HCT116 (cell line): ENCODE data around the gene CD300LB. TPM values are rescaled to one million over a fixed set of nuclear protein-coding genes. Genes with fewer than 3 reads are reported as not detected.

Experiments
- ATAC-seq: fragments of 200-7000 bp; cut with Tn5 transposase; 2 replicates; pipeline ENCODE4 v1.9.1; 2020; ENCODE audit warnings: mild to moderate bottlenecking, moderate library complexity
- BruUV-seq: library from RNA; stranded (reverse); fragments of 400-500 nt; replicated peaks from 2 replicates; lab custom pipeline; 2021; lab: Mats Ljungman, UMichigan
- CTCF ChIA-PET: fragments of 300-600 bp; sonication (Branson Sonifier 250); formaldehyde crosslinking; loops from one replicate; lab custom pipeline; 2021; ENCODE audit warnings: antibody characterized with exemption; lab: Charles Lee
- POLR2A ChIA-PET: fragments of 300-600, 350-600 bp; sonication (Branson Sonifier 250); formaldehyde crosslinking; loops from one replicate; lab custom pipeline; 2021; ENCODE audit warnings: antibody characterized with exemption; lab: Charles Lee
- RAD21 ChIA-PET, 2 experiments: fragments of 300-600 bp; sonication (Branson Sonifier 250); formaldehyde crosslinking; loops; one replicate each; lab custom pipeline; 2023; ENCODE audit warnings: low total read pairs in 2 of 2; ENCODE audit not compliant: uncharacterized antibody in 2 of 2, unreplicated experiment in 2 of 2, low non-redundant PET in 1 of 2; lab: Charles Lee
- DNase-seq: peaks from one replicate; pipeline ENCODE4 v3.0.0-alpha.2; 2010; ENCODE audit warnings: low read depth, low spot score
- H2AFZ ChIP-seq: fragments of 200-600 bp; shearing (Covaris generic), sonication (generic); 2 replicates; pipeline ENCODE4 v1.6.1; 2017; ENCODE audit warnings: low read depth, mixed run types, mixed read lengths, antibody characterized with exemption, low read length; ENCODE audit not compliant: poor library complexity, severe bottlenecking
- H3K27ac ChIP-seq: 2 replicates; pipeline ENCODE4 v1.5.1; 2012; ENCODE audit warnings: low read depth, low read length
- H3K27me3 ChIP-seq: fragments of 200-600 bp; sonication (generic); 2 replicates; pipeline ENCODE4 v1.6.1; 2016; ENCODE audit warnings: mixed run types, low read length, mixed read lengths; ENCODE audit not compliant: insufficient read depth
- H3K36me3 ChIP-seq, 2 experiments: fragments of 200-500 bp in 1 of 2; fragments of 200-600 bp in 1 of 2; sonication (Bioruptor generic) in 1 of 2; sonication (generic) in 1 of 2; 2 replicates each; pipeline versions ENCODE4 v1.5.1 to v1.6.1; 2014 to 2016; ENCODE audit warnings: low read length in 2 of 2, inconsistent platforms in 1 of 2, mixed read lengths in 1 of 2, mixed run types in 1 of 2; ENCODE audit not compliant: insufficient read depth in 2 of 2, control insufficient read depth in 1 of 2
- H3K4me1 ChIP-seq, 2 experiments: fragments of 200-600 bp in 1 of 2; sonication (generic) in 1 of 2; 2 replicates each; pipeline versions ENCODE4 v1.5.1 to v1.6.1; 2012 to 2017; ENCODE audit warnings: low read length in 2 of 2, inconsistent platforms in 1 of 2, mild to moderate bottlenecking in 1 of 2, mixed read lengths in 1 of 2, mixed run types in 1 of 2, moderate library complexity in 1 of 2; ENCODE audit not compliant: insufficient read depth in 2 of 2, control insufficient read depth in 1 of 2
- H3K4me2 ChIP-seq: fragments of 200-600 bp; sonication (generic); 2 replicates; pipeline ENCODE4 v1.6.1; 2017; ENCODE audit warnings: mixed run types, low read length, mixed read lengths
- H3K4me3 ChIP-seq, 2 experiments: fragments of 200-600 bp in 1 of 2; sonication (generic) in 1 of 2; replicated peaks in 1 of 2; 2 replicates each; pipeline ENCODE4 v1.5.1; 2011 to 2016; ENCODE audit warnings: low read length in 2 of 2, control low read depth in 1 of 2, low read depth in 1 of 2, mild to moderate bottlenecking in 1 of 2, mixed read lengths in 1 of 2, mixed run types in 1 of 2
- H3K79me2 ChIP-seq: fragments of 200-600 bp; sonication (generic); 2 replicates; pipeline ENCODE4 v1.6.1; 2017; ENCODE audit warnings: mild to moderate bottlenecking, mixed run types, low read length, moderate library complexity, mixed read lengths; ENCODE audit not compliant: insufficient read depth
- H3K9ac ChIP-seq: fragments of 200-600 bp; sonication (generic); 2 replicates; pipeline ENCODE4 v1.6.1; 2016; ENCODE audit warnings: low read length, mixed read lengths
- H3K9me2 ChIP-seq: fragments of 200-600 bp; sonication (generic), shearing (Covaris generic); 2 replicates; pipeline ENCODE4 v1.6.1; 2017; ENCODE audit warnings: mixed run types, mild to moderate bottlenecking, moderate library complexity; ENCODE audit not compliant: insufficient read depth
- H3K9me3 ChIP-seq, 2 experiments: fragments of 200-500 bp in 1 of 2; fragments of 200-600 bp in 1 of 2; sonication (Bioruptor generic) in 1 of 2; sonication (generic) in 1 of 2; 2 replicates each; pipeline ENCODE4 v1.6.1; 2014 to 2017; ENCODE audit warnings: low read length in 2 of 2, mixed read lengths in 2 of 2, inconsistent platforms in 1 of 2, low read depth in 1 of 2, mild to moderate bottlenecking in 1 of 2, mixed run types in 1 of 2, moderate library complexity in 1 of 2; ENCODE audit not compliant: control insufficient read depth in 1 of 2, insufficient read depth in 1 of 2
- H4K20me1 ChIP-seq: fragments of 200-600 bp; sonication (generic), shearing (Covaris generic); 2 replicates; pipeline ENCODE4 v1.6.1; 2017; ENCODE audit warnings: mixed run types, mild to moderate bottlenecking, moderate library complexity; ENCODE audit not compliant: insufficient read depth
- EGR1 ChIP-seq: IDR thresholded peaks from 2 replicates; pipeline ENCODE4 v1.6.1; 2012; ENCODE audit warnings: low read depth
- ELF1 ChIP-seq: IDR thresholded peaks from 2 replicates; pipeline ENCODE4 v1.6.1; 2012; ENCODE audit warnings: low read depth, borderline replicate concordance
- EZH2 ChIP-seq: fragments of 200-600 bp; sonication (generic); IDR thresholded peaks from 2 replicates; pipeline ENCODE4 v1.6.1; 2017; ENCODE audit warnings: antibody characterized with exemption, mixed run types
- EZH2phosphoT487 ChIP-seq: fragments of 200-600 bp; IDR thresholded peaks from 2 replicates; pipeline ENCODE4 v1.6.1; 2018; ENCODE audit warnings: antibody characterized with exemption, borderline replicate concordance
- FOSL1 ChIP-seq: IDR thresholded peaks from 2 replicates; pipeline ENCODE4 v1.6.1; 2012; ENCODE audit warnings: low read depth
- POLR2A ChIP-seq: IDR thresholded peaks from 2 replicates; pipeline ENCODE4 v1.7.0; 2011; ENCODE audit warnings: borderline replicate concordance; ENCODE audit not compliant: insufficient read depth, insufficient read length; ENCODE audit errors: extremely low read depth
- RAD21 ChIP-seq: IDR thresholded peaks from 2 replicates; pipeline ENCODE4 v1.6.1; 2012; ENCODE audit warnings: low read depth, mild to moderate bottlenecking
- REST ChIP-seq: IDR thresholded peaks from 2 replicates; pipeline ENCODE4 v1.6.1; 2012; ENCODE audit warnings: low read depth
- SIN3A ChIP-seq: IDR thresholded peaks from 2 replicates; pipeline ENCODE4 v1.6.1; 2012; ENCODE audit warnings: low read depth
- ZNF274 ChIP-seq: fragments of 200-500 bp; sonication (Bioruptor generic); IDR thresholded peaks from 2 replicates; pipeline ENCODE4 v1.6.1; 2014; ENCODE audit warnings: mild to moderate bottlenecking, low read depth, low read length, inconsistent platforms
- intact Hi-C: fragments of 100-400 bp; cut with micrococcal nuclease; formaldehyde crosslinking; loops from 2 replicates; pipeline ENCODE4 v1.10.0; 2022
- total RNA-seq: library from RNA; stranded (reverse); gene quantifications from one replicate; pipeline ENCODE4 v1.2.1, GENCODE V29; 2021; ENCODE audit not compliant: unreplicated experiment
- TF ChIP-seq, protein P1 (sequence below): IDR thresholded peaks from 2 replicates; pipeline ENCODE4 v1.6.1; 2012

The CD300LB gene
- total RNA-seq, 1 experiment from 2014 or later = not detected

GRCh38 chr17:74536890-74537289 is 5.6 kb upstream of the CD300LB start (continued):
- no peak for TF ChIP-seq REST

DNA sequence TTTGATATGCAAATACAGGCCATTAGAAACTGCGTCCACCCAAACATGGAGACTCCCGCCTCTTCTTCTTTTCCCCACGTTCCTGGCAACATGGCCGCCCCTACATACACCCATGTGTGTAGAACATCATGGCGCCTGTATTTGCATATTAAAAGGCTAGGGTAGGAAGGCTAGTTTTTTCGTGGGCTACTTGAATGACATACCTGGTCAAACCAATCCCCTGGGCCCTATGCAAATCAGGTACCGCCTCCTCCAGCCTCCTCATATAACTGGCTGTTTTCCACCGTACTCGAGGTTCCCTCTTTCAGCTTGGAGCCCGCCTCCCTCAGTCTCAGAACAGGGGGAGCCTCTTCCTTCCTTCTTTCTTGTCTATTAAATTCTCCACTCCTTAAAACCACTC is 840 bp upstream of the CD300LB start:
- Histone ChIP-seq H3K36me3 (no peaks in the 10 kb centered on the region), H2AFZ (peak overlapping the region; percentile 86), H3K9me3 (no peaks in the 10 kb centered on the region), H4K20me1 (no peaks in the 10 kb centered on the region), H3K4me2 (no peak overlapping the region), H3K9ac (no peak overlapping the region), H3K27ac (no peak overlapping the region), H3K4me1 (no peaks in the 10 kb centered on the region), H3K4me3 (no peak overlapping the region), H3K27me3 (peaks cover 41% of the 10 kb centered on the region), H3K9me2 (no peaks in the 10 kb centered on the region), H3K79me2 (no peaks in the 10 kb centered on the region)
- ChIA-PET POLR2A (no interaction called here), CTCF (interaction anchor here (0.6 to 4.7 kb wide), 6 partner anchors 14 to 332 kb away, joined by 3 to 49 read pairs (median 4); partner anchors contain the start of genes CD300C and GPR142), RAD21 (no interaction called here)
- intact Hi-C loops = loop anchor here (1.0 to 5.0 kb wide), 3 partner anchors 70 to 320 kb away; partner anchors contain the start of gene TTYH2
- no peak for ATAC-seq
- TF ChIP-seq ELF1 (no peak), RAD21 (no peak), EZH2 (no peak), ZNF274 (no peak), POLR2A (no peak), SIN3A (no peak), FOSL1 (no peak), REST (no peak), EGR1 (no peak), EZH2phosphoT487 (no peak)
- TF ChIP-seq, protein P1, sequence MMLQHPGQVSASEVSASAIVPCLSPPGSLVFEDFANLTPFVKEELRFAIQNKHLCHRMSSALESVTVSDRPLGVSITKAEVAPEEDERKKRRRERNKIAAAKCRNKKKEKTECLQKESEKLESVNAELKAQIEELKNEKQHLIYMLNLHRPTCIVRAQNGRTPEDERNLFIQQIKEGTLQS = no peak
- no TSS peak for BruUV-seq
- no peak for DNase-seq
